NCI-H524 treated with DMSO at 0.1 percent for 48 hours (cell line): ENCODE results near the gene OTUD6A.

Experiments used
- DNase-seq: peaks from one replicate; lab custom pipeline; 2025; lab: John Stamatoyannopoulos, UW

The OTUD6A gene, protein sequence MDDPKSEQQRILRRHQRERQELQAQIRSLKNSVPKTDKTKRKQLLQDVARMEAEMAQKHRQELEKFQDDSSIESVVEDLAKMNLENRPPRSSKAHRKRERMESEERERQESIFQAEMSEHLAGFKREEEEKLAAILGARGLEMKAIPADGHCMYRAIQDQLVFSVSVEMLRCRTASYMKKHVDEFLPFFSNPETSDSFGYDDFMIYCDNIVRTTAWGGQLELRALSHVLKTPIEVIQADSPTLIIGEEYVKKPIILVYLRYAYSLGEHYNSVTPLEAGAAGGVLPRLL

DNA sequence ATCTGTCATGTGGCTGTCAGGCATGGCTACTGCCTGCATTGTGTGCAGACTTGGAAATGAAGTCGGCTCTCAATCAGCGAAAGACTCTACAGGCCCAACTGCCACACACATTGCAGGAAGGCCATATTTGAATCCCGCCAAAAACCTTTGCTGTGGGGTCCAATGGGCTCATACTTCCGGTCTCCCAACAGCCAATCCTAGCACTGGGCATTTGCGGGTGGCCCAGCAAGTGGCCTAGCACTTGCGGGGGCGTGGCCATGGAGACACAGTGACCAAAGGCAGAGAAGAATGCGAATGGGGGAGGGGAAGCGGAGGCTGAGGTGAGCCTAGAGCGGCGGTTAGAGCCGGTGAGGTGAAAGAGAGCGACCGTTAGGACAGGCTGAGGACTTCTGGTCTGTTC, at the start of gene OTUD6A:
Gene OTUD6A (plus strand): TSS at position 382 of the 400 bp plus-strand sequence. CDS start 68 bp downstream, outside the sequence.
- DNase-seq, result no peak

DNA sequence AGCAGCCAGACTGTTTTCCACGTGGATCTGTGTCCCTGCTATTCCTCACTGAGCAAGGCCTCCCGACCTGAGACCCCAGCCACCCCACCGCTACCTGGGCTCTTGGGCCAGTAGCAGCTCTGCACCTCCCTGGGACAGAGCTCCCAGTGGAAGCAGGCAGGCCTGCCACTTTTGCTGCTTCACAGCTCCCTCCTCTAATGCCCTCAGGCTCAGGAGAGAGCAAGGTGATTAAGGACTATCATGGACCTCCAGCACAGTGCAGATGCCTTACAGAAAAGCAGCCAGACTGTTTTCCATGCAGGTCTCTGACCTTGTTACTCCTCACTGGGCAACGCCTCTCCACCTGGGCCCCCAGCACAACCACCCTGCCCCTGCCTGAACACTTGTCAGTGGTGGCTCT, 49.5 kb upstream of the OTUD6A start:
- no peak for DNase-seq

DNA sequence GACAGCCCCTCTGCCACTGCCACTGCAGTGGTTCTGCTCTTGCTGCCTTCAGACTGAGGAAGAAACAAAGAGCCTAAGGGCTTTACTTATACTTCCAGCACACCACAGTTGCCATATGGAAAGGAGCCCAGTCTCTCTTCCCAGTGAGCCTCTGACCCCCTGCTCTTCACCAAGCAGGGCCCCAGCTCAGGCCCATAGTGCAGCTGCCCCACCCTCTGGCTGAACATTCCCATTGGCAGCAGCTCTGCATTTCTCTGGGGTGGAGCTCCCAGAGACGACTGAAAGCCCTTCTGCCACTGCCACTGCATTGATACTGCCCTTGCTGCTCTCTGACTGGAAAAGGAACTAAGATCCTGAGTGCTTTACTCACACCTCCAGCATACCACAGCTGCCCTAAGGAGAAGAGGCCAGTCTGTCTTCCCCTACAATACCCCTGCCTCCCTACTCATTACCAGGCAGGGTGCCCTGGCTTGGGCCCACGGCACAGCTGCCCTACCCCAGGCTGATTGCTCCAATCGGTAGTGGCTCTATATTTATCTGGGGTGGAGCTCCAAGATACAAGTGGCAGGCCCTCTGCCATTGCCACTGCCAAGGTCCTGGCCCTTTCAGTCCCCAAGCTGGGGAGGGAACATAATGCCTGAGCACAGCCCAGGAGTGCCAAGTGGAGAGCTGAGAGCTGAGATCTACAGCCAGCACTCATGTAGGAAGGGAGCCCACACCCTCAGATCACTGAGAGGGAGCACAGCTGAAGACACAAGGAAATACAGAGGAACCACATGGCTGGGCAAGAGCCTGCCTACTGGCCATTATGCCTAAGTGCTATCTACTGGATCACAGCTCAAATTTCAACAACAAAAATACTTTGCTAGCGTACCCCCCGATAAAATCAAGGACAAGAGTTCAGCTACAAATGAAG, 48.5 kb upstream of the OTUD6A start:
- no peak for DNase-seq

DNA sequence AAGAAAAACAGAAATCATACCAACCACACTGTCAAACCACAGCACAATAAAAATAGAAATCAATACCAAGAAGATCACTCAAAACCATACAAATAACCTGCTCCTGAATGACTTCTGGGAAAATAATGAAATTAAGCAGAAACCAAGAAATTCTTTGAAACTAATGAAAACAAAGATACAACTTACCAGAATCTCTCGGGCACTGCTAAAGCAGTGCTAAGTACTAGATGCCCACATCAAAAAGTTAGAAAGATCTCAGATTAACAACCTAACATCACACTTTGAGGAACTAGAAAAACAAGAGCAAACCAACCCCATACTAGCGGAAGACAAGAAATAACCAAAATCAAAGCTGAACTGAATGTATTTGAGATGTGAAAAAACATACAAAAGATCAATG, 45.7 kb upstream of the OTUD6A start:
- no peak for DNase-seq

DNA sequence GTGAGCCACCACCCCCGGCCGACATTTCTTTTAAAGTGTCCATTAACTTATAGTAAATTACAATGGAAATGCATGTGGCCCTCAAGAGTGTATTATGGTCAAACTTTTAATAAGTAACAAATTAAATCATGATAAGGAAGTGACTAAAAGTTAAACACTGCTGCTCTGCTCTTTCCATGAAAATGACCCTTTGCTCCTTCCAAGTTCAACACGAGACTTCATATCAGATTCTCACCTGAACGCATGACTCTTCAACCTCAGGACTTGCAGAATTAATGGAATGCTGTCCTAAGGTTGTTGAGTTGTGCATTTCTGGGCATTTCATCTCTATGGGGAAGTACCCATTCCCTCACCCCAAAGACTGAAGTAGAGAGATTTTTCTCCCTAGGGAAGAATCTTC, 39.6 kb upstream of the OTUD6A start:
- DNase-seq, result no peak

DNA sequence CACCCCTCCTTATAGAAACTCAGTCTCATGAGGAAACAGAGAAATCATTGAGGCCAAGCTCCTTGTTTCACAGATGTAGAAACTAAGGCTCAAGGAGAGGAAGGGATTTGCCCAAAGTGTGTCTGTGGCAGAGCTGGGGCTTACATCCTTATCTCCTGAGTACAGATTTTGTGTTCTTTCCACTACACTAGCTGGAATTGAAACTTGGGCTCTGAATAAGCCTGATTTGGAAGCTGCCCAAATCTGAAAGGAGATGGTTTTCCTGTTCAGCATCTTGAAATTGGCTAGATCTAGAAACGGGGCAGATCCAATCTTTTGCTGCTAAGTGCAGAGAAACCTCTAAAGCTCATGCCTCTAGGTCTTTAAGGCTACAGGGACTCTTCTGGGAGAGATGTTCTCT, 36.8 kb upstream of the OTUD6A start:
- DNase-seq, result no peak

DNA sequence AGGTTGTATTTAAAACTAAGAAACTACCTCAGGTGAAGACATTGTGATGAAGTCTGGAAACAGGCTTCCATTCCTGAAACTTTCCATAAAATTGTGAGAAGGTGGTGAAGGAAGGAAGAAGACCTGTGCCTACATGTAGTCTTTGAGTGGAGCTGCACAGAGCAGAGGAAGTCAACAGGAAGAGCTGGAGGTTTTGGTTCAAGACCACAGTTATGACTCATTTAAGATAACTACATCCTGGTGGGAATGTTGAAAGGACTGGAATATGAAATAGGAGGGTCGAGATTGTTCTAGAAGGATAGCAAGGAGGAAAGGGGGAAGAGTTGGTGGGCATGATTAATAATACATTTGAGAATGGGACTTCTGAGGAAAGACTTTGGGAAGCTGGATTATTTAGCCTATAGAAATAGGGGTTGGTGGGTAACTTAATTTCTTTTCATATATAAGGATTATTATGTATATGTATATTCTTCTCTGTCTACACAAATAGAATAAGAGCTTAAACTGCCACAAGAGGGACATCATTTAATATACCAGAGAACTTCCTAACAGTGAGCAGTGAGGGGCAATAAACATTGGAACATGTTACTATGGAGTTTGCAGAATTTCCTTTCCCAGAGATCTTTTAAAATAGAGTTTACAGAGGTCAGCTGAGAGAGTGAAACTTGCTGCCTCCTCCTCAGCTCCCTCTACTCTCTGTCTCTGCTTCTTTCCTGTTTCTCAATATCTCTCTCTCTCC, 36.0 kb upstream of the OTUD6A start:
- DNase-seq, result no peak

DNA sequence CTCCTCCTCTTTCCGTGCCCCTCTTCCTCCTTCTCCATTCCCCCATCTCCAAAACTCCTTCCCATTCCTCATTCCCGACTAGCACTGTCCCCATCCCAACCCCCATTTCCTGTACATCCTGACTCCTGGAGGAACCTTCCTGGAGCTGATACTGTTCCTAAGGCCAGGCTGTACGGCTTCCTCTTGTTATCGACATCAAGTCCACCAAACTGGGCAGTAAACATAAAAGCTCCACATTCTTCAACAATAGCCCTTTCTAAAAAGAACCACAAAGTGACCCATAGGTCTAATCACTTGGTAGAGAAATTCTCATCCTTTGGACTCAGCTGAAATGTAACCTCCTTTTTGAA, 35.4 kb upstream of the OTUD6A start:
- no peak for DNase-seq

DNA sequence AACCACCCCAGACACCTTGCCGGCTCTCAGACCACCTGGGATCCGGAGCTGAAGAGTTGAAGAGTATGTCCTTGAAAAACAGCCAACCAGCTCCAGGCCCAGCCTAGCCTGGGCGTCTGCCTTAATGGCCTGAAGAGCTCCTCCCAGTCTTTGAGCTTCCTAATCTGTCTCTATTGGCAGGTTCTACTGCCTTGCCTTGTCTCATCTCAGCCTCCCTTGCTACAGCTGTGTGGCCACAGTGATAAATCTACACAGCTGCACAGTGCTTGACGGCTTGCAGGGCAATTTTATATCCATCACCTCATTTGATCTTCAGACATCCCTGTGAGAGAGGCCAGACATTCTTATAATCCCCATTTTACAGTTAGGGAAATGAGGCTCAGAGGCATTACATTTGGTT, 32.4 kb upstream of the OTUD6A start:
- peak; percentile 17 for DNase-seq

DNA sequence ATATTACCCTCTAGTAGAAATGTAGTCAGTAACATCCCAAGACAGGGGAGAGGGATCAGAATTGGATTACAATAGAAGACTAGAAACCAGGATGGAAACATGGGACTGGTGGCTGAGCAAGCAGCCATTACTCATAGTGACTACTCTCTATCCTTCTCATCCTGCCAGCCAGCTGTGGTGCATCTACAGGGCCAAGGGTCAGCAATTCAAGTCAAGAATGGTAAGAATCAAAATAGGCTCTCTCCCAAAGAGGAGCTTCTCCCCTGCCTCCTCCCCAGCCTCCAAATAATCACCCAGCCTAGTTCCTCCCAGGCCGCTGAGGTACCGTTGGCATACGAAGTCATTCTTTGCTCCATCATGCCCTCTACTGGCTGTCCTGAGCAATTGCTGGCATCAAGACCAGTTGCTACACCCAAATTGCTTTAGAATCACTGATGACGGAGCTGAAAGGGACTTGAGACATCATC, 31.9 kb upstream of the OTUD6A start:
- peak; percentile 24 for DNase-seq

DNA sequence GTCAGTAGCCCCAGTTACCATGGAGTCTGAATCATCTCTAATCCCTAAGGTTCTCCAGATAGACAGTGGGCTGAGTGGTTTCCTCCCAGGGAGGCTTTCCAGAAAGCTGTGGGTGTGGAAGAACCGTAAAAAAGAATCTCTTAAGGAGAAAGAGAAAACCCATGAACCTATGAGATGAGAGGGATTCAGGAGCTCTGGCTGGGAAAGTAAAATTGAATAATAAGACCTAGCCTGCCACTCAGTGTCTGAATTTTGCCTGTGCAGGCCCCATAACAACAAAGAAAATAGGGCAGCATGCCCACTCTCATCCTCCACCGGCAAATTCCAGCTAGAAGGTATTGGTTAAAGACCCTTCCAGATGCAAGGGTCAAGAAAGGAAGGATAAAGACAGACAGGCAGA, 29.5 kb upstream of the OTUD6A start:
- DNase-seq, result no peak

DNA sequence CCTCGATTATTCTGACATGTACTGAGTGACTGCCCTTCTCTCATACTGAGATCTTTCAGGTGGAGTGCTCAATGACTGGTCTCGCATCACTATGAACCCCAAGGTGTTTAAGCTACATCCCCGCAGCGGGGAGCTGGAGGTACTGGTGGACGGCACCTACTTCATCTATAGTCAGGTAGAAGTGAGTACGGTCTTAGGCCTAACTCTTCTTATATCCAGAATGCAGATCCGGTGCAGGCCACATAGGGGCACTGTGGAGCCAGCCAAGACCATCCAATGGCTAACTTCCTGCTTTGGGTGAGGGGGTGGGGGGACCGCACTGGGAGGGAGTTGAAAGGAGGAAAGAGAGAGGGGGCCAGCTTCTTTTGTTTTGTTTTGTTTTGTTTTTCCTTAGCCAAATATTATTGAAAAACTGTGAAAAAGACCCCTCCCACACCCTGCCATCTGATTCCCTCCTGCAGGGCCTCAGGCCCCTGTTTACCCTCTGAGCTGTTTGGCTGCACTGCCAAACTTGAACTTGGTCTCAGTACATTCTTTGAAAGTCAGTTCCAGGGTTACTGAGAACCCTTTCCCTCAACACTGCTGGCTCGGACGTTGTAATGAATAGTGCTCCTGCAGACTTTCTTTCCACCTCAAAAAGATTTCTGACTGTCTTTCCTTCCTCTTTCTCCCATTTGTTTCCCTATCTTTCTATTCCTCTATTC, 28.8 kb upstream of the OTUD6A start:
- no peak for DNase-seq

DNA sequence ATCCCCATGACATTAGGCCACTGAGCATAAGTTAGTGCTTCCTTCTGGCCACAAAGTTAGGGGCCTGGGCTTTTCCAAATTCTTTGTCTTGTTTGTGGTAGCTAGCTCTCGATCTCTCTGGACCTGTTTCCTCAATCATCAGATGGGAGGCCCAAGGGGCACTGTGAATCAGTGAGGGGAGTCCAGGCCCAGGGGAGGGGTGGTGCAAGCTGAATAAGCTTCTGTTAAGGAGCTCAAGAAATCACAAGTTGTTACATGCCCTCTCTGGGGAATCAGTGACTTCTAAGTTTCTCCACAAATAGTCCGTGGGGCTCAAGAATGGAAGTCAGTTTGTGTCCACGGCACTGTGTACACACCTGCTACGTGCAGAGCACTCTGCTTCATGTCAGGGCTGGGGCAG, 27.6 kb upstream of the OTUD6A start:
- no peak for DNase-seq

DNA sequence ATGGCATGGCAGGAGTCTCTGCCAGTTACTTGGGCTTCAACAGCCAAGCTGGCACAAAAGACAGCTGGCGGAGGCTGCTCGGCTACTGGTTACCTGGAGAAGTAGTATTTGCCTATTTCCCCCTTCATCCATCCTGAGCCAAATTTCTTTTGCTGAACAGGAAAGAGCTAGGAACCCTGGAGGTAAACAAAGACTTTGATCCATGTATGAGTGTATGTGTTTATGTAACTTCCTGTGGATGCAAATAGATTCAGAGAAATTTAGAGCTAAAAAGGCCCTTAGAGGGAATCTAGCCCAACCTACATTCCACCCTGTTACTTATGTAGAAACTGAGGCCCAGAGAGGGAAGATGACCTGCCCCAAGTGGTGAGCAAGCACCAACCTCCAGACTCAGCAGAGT, 23.7 kb upstream of the OTUD6A start:
- no peak for DNase-seq

DNA sequence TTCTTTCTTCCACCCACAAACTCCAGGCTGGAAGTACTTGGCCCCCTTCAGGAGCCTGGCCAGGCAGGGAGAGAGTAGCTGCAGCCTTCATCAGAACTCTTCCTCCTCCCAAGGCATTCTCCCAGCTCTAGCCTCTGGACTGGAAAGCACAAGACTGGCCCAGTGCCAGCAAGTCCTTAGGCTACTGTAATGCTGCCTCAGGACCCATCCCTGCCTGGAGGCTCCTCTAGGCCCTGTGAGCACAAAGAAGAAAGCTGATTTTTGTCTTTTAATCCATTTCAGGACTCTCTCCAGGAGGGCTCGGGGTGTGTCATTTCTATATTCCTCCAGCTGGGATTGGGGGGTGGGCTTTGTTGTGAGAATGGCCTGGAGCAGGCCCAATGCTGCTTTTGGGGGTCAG, 23.3 kb upstream of the OTUD6A start:
- no peak for DNase-seq

DNA sequence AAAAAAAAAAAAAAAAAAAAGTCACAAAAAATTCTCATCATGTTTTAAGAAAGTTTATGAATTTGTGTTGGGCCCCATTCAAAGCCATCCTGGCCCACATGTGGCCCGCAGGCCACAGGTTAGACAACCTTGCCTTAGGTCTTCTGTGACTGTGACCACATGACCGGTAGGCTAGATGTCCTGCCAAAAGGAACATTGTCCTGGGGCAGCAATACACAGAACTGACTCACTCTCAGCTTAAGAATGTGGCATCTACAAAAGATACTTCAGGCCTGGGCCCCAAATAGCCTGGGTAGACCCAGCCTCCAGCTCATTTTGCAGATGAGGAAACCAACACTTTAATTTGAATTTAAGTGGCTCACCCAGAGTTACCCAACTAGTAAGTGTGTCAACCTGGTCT, 22.5 kb upstream of the OTUD6A start:
- DNase-seq, result no peak

DNA sequence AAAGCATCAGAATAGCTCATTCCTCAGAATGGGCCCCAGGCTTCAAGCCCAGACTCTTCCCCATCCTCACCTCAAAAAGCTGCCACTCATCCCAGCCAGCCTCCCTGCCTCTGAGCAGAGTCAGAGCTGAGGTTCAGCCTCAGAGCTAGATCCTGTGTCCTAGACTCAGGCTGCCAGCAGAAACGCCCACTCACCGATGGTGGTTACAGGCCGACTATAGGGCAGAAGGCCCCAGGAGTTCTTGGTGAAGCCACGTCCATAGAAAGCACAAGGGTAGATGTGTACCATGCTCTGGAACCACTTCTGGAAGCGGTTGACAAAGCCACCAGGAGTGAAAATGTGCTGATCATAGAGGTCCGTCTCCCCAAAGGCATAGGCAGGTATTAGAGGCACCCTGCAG, 20.3 kb upstream of the OTUD6A start:
- DNase-seq, result no peak

DNA sequence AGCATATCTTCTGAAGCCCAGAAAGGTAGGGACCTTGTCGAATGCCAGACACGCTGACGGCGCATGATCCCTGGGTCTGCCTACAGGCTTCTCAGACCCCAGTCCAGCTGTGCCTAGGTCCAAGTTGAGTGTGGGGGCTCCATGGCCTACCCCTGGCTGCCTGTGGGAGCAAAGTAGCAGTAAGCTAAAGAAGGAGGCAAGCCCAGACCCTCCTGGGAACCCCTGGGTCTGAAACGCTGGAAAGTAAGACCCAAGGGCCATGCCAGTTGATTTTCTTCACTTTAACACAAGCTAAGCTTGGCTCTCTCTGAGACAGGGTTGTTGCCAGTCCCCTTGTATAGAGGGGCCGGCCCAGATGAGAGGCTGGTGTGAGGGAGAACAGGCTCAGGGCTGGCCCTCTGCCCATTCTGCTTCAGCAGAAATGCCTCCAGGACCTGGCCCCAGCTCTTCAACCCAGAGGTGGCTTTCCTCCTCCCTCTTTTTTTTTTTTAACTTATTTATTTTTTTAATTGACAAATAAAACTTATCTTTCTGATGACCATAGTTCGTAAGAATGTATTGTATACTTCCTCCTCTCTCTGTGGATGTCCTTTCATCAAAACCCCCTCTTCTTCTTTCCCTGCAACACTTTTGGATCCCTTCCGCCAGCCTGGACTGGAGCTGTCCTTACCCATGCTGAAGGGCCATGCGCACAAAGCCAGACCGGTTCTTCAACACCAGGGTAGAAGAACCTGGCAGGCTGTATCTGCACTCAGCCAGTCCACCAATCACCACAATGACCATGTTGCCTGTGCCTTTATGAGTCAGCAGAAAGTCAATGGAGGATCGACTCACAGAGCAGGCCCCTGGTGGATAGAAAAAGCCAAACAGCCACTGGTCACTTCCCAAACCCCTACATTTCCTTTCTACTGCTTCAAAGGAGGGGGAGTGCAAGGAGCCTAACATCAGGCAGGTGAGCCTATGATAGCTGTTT, 19.6 kb upstream of the OTUD6A start:
- DNase-seq, result no peak

DNA sequence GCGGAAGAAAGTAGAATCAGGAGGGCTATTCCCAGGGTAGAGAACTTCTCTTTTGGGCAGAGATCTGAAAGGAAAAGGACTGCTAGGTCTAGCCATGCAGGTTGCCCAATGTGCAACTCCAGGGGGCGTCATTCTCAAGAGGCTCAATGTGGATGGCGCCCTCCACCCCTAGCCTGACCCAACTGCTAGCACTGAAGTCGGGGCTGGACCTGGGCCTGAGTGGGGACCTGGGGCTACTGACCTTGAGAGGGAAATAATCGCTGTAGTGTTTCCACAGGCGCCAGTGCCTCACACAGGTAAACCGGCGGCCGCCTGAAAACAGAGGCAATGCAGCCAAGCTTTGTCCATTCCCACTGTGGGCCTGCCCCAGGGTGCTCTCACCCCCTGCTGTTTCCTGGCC, 18.6 kb upstream of the OTUD6A start:
- DNase-seq, result no peak

DNA sequence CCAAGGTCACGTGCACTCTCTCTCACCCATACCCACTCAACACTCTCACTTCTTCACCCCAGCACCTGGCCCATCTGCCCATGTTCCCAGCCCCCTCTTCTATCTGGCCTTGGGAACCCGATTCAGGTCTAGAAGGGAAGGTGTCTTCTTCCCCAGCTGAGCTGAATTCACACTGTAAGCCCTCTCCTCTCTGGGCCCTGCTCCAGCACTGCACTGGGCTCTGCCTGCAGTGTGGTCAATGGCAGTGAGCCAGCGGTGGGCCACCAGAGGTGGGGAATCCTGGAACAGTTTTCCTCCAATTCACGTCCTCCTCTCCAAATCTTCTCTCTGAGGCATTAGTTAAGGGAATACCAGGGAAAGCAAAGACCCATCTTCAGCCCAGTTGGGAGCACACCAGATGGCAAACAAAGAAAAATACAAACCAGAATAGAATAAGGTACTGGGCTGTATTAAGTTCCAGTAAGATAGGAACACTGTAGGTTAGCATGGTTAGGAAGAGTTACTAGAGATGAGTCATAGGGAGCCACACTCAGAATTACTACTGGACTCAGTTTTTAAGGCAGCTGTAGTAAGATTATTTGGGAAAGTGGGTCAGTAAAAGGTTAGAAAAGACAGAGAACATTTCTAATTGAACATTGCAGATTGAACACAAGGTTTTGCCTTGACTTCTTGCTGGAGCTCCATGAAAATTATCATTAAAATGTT, 17.6 kb upstream of the OTUD6A start:
- DNase-seq, result no peak
